MCF 10A (cell line): ENCODE data around the gene HCN3. TPM values are rescaled to one million over a fixed set of nuclear protein-coding genes. Genes with fewer than 3 reads are reported as not detected.

Source experiments
- BruUV-seq: library from RNA; stranded (reverse); fragments of 400-500 nt; replicated peaks from 2 replicates; lab custom pipeline; 2021; lab: Mats Ljungman, UMichigan
- CTCF ChIA-PET: fragments of 300-600 bp; sonication (Branson Sonifier 250); formaldehyde crosslinking; extraction: SDS; loops from one replicate; lab custom pipeline; 2021; ENCODE audit warnings: antibody characterized with exemption, inconsistent platforms; lab: Yijun Ruan, JAX
- POLR2A ChIA-PET: fragments of 300-600, 350-650 bp; sonication (Branson Sonifier 250); formaldehyde crosslinking; extraction: SDS; loops from one replicate; lab custom pipeline; 2020; ENCODE audit warnings: antibody characterized with exemption, inconsistent platforms; lab: Yijun Ruan, JAX
- DNase-seq: peaks from one replicate; pipeline ENCODE4 v3.0.0-alpha.2; 2018; ENCODE audit not compliant: unreplicated experiment
- H3K27ac Mint-ChIP-seq: one replicate; pipeline ENCODE4 v1.8.0; 2022; ENCODE audit warnings: mild to moderate bottlenecking, low read depth, mixed read lengths; ENCODE audit not compliant: unreplicated experiment
- H3K27me3 Mint-ChIP-seq: one replicate; pipeline ENCODE4 v1.8.0; 2022; ENCODE audit warnings: mixed read lengths; ENCODE audit not compliant: insufficient read depth, unreplicated experiment
- H3K36me3 Mint-ChIP-seq: one replicate; pipeline ENCODE4 v1.8.0; 2022; ENCODE audit warnings: mild to moderate bottlenecking, moderate library complexity, mixed read lengths; ENCODE audit not compliant: insufficient read depth, unreplicated experiment
- H3K4me1 Mint-ChIP-seq: one replicate; pipeline ENCODE4 v1.8.0; 2022; ENCODE audit warnings: mixed read lengths; ENCODE audit not compliant: insufficient read depth, unreplicated experiment
- H3K4me3 Mint-ChIP-seq: one replicate; pipeline ENCODE4 v1.8.0; 2022; ENCODE audit warnings: mild to moderate bottlenecking, moderate library complexity, mixed read lengths; ENCODE audit not compliant: unreplicated experiment
- H3K9me3 Mint-ChIP-seq: one replicate; pipeline ENCODE4 v1.8.0; 2022; ENCODE audit warnings: mixed read lengths; ENCODE audit not compliant: unreplicated experiment
- CTCF ChIP-seq: fragments of 200-600 bp; IDR thresholded peaks from one replicate; pipeline ENCODE4 v1.8.0; 2022; ENCODE audit warnings: antibody characterized with exemption, mild to moderate bottlenecking; ENCODE audit not compliant: unreplicated experiment
- intact Hi-C: fragments of 100-400 bp; cut with micrococcal nuclease; formaldehyde crosslinking; loops from 2 replicates; pipeline ENCODE4 v1.14.1; 2022
- total RNA-seq: library from RNA; stranded (reverse); gene quantifications from 2 replicates; pipeline ENCODE4 v1.2.3, GENCODE V29; 2022

Gene HCN3
- total RNA-seq, 1 experiment from 2014 or later, result 2.5 TPM

- peak overlapping the region; percentile 98 for H3K4me3 Mint-ChIP-seq
- POLR2A ChIA-PET, result interaction anchor here (0.5 to 6.6 kb wide), 19 partner anchors 11 to 861 kb away, joined by 3 to 98 read pairs (median 5); partner anchors contain the start of genes ASH1L, CLK2, FDPS and HCN3
- no peaks in the 10 kb centered on the region for H3K9me3 Mint-ChIP-seq
- H3K27ac Mint-ChIP-seq, result peak overlapping the region; percentile 96
- CTCF ChIA-PET, result interaction anchor here (0.6 to 5.5 kb wide), 7 partner anchors 10 to 60 kb away, joined by 3 to 150 read pairs (median 5); partner anchors contain the start of gene CLK2
- BruUV-seq, result no TSS peak
- intact Hi-C loops, result loop anchor here (5.0 kb wide), 1 partner anchor 54 kb away; the partner anchor contains the start of genes MTX1 and THBS3
- H3K36me3 Mint-ChIP-seq, result peaks cover 93% of the 10 kb centered on the region
- no peaks in the 10 kb centered on the region for H3K27me3 Mint-ChIP-seq
- no peak for DNase-seq
- TF ChIP-seq CTCF, result no peak
- H3K4me1 Mint-ChIP-seq, result peaks cover 23% of the 10 kb centered on the region
These were observed 15.8 kb upstream of the HCN3 start for GRCh38 chr1:155261493-155261851.

- intact Hi-C loops, result loop anchor here (5.0 kb wide), 1 partner anchor 55 kb away; the partner anchor contains the start of genes MTX1 and THBS3
- H3K4me1 Mint-ChIP-seq, result peaks cover 18% of the 10 kb centered on the region
- ChIA-PET POLR2A (interaction anchor here (0.5 to 6.6 kb wide), 21 partner anchors 10 to 860 kb away, joined by 3 to 98 read pairs (median 5); partner anchors contain the start of genes ASH1L, CLK2, FDPS and HCN3), CTCF (interaction anchor here (0.6 to 5.5 kb wide), 6 partner anchors 10 to 1321 kb away, joined by 3 to 150 read pairs (median 5); partner anchors contain the start of gene CLK2)
- H3K4me3 Mint-ChIP-seq, result peak within 1 kb of the TSS; percentile 98
- peak within 1 kb of the TSS; percentile 96 for H3K27ac Mint-ChIP-seq
- peaks cover 94% of the 10 kb centered on the region for H3K36me3 Mint-ChIP-seq
- H3K27me3 Mint-ChIP-seq, result no peaks in the 10 kb centered on the region
- DNase-seq, result peak; percentile 100
- TSS peak; percentile 42 for BruUV-seq
- H3K9me3 Mint-ChIP-seq, result no peaks in the 10 kb centered on the region
- TF ChIP-seq CTCF, result no peak
These were observed 15.2 kb upstream of the HCN3 start, which contains the start of gene SCAMP3 for GRCh38 chr1:155261852-155262673. SCAMP3 (minus strand) TSS chr1:155262360; CDS start chr1:155262151, 209 bp downstream.

- Mint-ChIP-seq H3K36me3 (peaks cover 93% of the 10 kb centered on the region), H3K9me3 (no peaks in the 10 kb centered on the region), H3K27ac (peak overlapping the region; percentile 96), H3K4me1 (peaks cover 18% of the 10 kb centered on the region), H3K27me3 (no peaks in the 10 kb centered on the region), H3K4me3 (peak overlapping the region; percentile 98)
- CTCF ChIA-PET, result interaction anchor here (1.0 to 14.5 kb wide), 4 partner anchors 11 to 60 kb away, joined by 3 to 238 read pairs (median 4); partner anchors contain the start of gene ENTREP3
- POLR2A ChIA-PET, result interaction anchor here (1.0 to 6.6 kb wide), 3 partner anchors 7 to 45 kb away, joined by 3 to 98 read pairs (median 3); partner anchors contain the start of genes CLK2, ENTREP3 and FDPS
- intact Hi-C loops, result loop anchor here (5.0 kb wide), 1 partner anchor 56 kb away; the partner anchor contains the start of genes MTX1 and THBS3
- TF ChIP-seq CTCF, result no peak
- DNase-seq, result no peak
- TSS peak; percentile 1 for BruUV-seq
These were observed 14.2 kb upstream of the HCN3 start for GRCh38 chr1:155263067-155263466.
